ENCODE results near the gene CDHR5.
"Not testable (repeated sequence)": the region's sequence is repeated elsewhere in the genome, so short reads cannot be mapped to it uniquely, and the experiment has no call there.

The CDHR5 gene

GRCh38 chr11:587978-588380 lies 36.8 kb downstream of the CDHR5 start:
- DNase-seq (ENCODE audit: low read depth, low spot score) = peak; percentile 47

- DNase-seq (ENCODE audit: low read depth, low spot score) = no peak
Observed at GRCh38 chr11:587546-587945, 37.2 kb downstream of the CDHR5 start.

GRCh38 chr11:586376-587316 lies 38.1 kb downstream of the CDHR5 start:
- DNase-seq (ENCODE audit: low read depth, low spot score) = no peak

- no peak for DNase-seq (ENCODE audit: low read depth, low spot score)
Observed at GRCh38 chr11:584287-584686, 40.5 kb downstream of the CDHR5 start.

- no peak for DNase-seq (ENCODE audit: low read depth, low spot score)
Observed at GRCh38 chr11:581752-582151, 43.0 kb downstream of the CDHR5 start.

- no peak for DNase-seq (ENCODE audit: low read depth, low spot score)
Observed at GRCh38 chr11:581342-581741, 43.4 kb downstream of the CDHR5 start.

- DNase-seq (ENCODE audit: low read depth, low spot score) = no peak
Observed at GRCh38 chr11:579830-580601, 44.7 kb downstream of the CDHR5 start.

- no peak for DNase-seq (ENCODE audit: low read depth, low spot score)
Observed at GRCh38 chr11:578276-579035, 46.3 kb downstream of the CDHR5 start.

GRCh38 chr11:577611-577894 lies 47.2 kb downstream of the CDHR5 start:
- no peak for DNase-seq (ENCODE audit: low read depth, low spot score)

GRCh38 chr11:576811-577610 lies 47.7 kb downstream of the CDHR5 start:
- no peak for DNase-seq (ENCODE audit: low read depth, low spot score)

- DNase-seq (ENCODE audit: low read depth, low spot score) = peak; percentile 91
Observed at GRCh38 chr11:575996-576768, 48.6 kb downstream of the CDHR5 start, which contains the start of gene PHRF1. TSS of gene PHRF1 (plus strand) at chr11:576470. CDS start at chr11:581513, 5,043 bp downstream.

GRCh38 chr11:575313-575995 lies 49.3 kb downstream of the CDHR5 start:
- DNase-seq (ENCODE audit: low read depth, low spot score) = no peak

GRCh38 chr11:574632-575312 lies 50.0 kb downstream of the CDHR5 start:
- no peak for DNase-seq (ENCODE audit: low read depth, low spot score)

GRCh38 chr11:574031-574570 lies 50.7 kb downstream of the CDHR5 start:
- DNase-seq (ENCODE audit: low read depth, low spot score) = not testable (repeated sequence)

- no peak for DNase-seq (ENCODE audit: low read depth, low spot score)
Observed at GRCh38 chr11:573146-573759, 51.5 kb downstream of the CDHR5 start.

- DNase-seq (ENCODE audit: low read depth, low spot score) = no peak
Observed at GRCh38 chr11:571802-572185, 53.0 kb downstream of the CDHR5 start.

- DNase-seq (ENCODE audit: low read depth, low spot score) = no peak
Observed at GRCh38 chr11:569158-569885, 55.4 kb downstream of the CDHR5 start.
